H1 (cell line): ENCODE measurements around the gene AGAP1.

ENCODE experiments used
- GTF2F1 ChIP-seq: IDR thresholded peaks from 2 replicates; pipeline ENCODE4 v1.6.1; 2012; ENCODE audit warnings: low read depth, low read length, improper control_type of control experiment, borderline replicate concordance
- TAF1 ChIP-seq: IDR thresholded peaks from 2 replicates; pipeline ENCODE4 v1.6.1; 2011; ENCODE audit warnings: mild to moderate bottlenecking, low read depth, low read length
- TF ChIP-seq, protein P1 (sequence below), 3 experiments: IDR thresholded peaks; 1 replicate in 2 of 3; 2 replicates in 1 of 3; pipeline versions ENCODE4 v1.5.1 to v1.6.1; 2011; ENCODE audit warnings: low read length in 3 of 3, mild to moderate bottlenecking in 3 of 3, inconsistent platforms in 2 of 3, low read depth in 1 of 3, moderate library complexity in 1 of 3; ENCODE audit not compliant: insufficient read depth in 1 of 3; ENCODE audit errors: control extremely low read depth in 1 of 3

DNA sequence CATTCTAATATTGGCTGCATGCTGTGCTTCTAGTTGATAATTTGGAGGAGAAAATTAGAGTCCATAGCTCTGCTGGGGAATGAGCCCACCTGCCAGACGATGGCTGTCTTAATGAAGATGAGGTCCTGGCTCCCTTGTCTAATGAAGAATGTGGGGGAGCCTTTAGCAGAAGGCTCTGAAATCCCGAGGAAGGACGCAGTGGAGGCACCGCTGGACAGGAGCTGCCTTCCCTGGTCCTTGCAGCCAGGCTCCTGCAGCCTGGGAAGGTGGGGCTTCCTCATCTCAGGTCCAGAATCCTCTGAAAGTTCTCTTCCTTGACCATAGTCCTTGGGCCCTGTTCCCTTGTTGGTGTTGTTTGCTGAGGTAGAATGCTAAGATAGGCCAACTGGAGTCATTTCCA lies 208.3 kb downstream of the AGAP1 start:
- TF ChIP-seq GTF2F1 (no peak), TAF1 (no peak)
- TF ChIP-seq, protein P1, sequence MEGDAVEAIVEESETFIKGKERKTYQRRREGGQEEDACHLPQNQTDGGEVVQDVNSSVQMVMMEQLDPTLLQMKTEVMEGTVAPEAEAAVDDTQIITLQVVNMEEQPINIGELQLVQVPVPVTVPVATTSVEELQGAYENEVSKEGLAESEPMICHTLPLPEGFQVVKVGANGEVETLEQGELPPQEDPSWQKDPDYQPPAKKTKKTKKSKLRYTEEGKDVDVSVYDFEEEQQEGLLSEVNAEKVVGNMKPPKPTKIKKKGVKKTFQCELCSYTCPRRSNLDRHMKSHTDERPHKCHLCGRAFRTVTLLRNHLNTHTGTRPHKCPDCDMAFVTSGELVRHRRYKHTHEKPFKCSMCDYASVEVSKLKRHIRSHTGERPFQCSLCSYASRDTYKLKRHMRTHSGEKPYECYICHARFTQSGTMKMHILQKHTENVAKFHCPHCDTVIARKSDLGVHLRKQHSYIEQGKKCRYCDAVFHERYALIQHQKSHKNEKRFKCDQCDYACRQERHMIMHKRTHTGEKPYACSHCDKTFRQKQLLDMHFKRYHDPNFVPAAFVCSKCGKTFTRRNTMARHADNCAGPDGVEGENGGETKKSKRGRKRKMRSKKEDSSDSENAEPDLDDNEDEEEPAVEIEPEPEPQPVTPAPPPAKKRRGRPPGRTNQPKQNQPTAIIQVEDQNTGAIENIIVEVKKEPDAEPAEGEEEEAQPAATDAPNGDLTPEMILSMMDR (IDR thresholded peaks at IDR 0.05; ENCODE audit: control extremely low read depth in 1 of 3, insufficient read depth in 1 of 3, low read depth in 1 of 3, low read length in 3 of 3) = no peak
